OCI-LY1 (cell line): Measurements from ENCODE around the gene CPLX1.
"Not testable (repeated sequence)": the region's sequence is repeated elsewhere in the genome, so short reads cannot be mapped to it uniquely, and the experiment has no call there.

Experiments
- H2AFZ ChIP-seq: fragments of 200-600 bp; sonication (generic), shearing (Covaris generic); 2 replicates; pipeline ENCODE4 v1.6.0; 2014; ENCODE audit warnings: antibody characterized with exemption, mild to moderate bottlenecking, low read length
- H3F3A ChIP-seq: fragments of 200-600 bp; sonication (generic), shearing (Covaris generic); 2 replicates; pipeline ENCODE4 v1.6.0; 2014; ENCODE audit warnings: mild to moderate bottlenecking, antibody characterized with exemption, low read length, moderate library complexity; ENCODE audit not compliant: insufficient read depth
- H3K27ac ChIP-seq: fragments of 200-600 bp; sonication (generic); 2 replicates; pipeline ENCODE4 v1.5.1; 2014; ENCODE audit warnings: low read length, mixed run types, mild to moderate bottlenecking, low read depth; ENCODE audit not compliant: poor library complexity, severe bottlenecking
- H3K27me3 ChIP-seq: fragments of 200-600 bp; sonication (generic); 2 replicates; pipeline ENCODE4 v1.6.0; 2014; ENCODE audit warnings: antibody characterized with exemption, mild to moderate bottlenecking, low read length, moderate library complexity; ENCODE audit not compliant: insufficient read depth
- H3K36me3 ChIP-seq: fragments of 200-600 bp; sonication (generic); 2 replicates; pipeline ENCODE4 v1.6.1; 2014; ENCODE audit warnings: mild to moderate bottlenecking, antibody characterized with exemption, low read length, moderate library complexity, mixed read lengths; ENCODE audit not compliant: insufficient read depth
- H3K4me1 ChIP-seq: fragments of 200-600 bp; sonication (generic); 2 replicates; pipeline ENCODE4 v1.5.1; 2014; ENCODE audit warnings: mild to moderate bottlenecking, low read length, moderate library complexity; ENCODE audit not compliant: insufficient read depth, severe bottlenecking
- H3K4me2 ChIP-seq: fragments of 200-600 bp; sonication (generic), shearing (Covaris generic); 2 replicates; pipeline ENCODE4 v1.6.1; 2014; ENCODE audit warnings: low read length
- H3K4me3 ChIP-seq: fragments of 200-600 bp; sonication (generic); 2 replicates; pipeline ENCODE4 v1.5.1; 2014; ENCODE audit warnings: low read length, low read depth, mild to moderate bottlenecking, mixed read lengths; ENCODE audit not compliant: poor library complexity, severe bottlenecking
- H3K79me2 ChIP-seq: fragments of 200-600 bp; shearing (Covaris generic); 2 replicates; pipeline ENCODE4 v1.6.1; 2016; ENCODE audit warnings: mixed run types, low read length, mixed read lengths; ENCODE audit not compliant: insufficient read depth
- H3K9ac ChIP-seq: fragments of 200-600 bp; sonication (generic), shearing (Covaris generic); 2 replicates; pipeline ENCODE4 v1.6.1; 2014; ENCODE audit warnings: mild to moderate bottlenecking, low read length, mixed read lengths
- H3K9me2 ChIP-seq: fragments of 200-600 bp; sonication (generic), shearing (Covaris generic); 2 replicates; pipeline ENCODE4 v1.6.1; 2014; ENCODE audit warnings: low read depth, mild to moderate bottlenecking, low read length, mixed read lengths
- H3K9me3 ChIP-seq: fragments of 200-600 bp; shearing (Covaris generic); 2 replicates; pipeline ENCODE4 v1.6.1; 2014; ENCODE audit warnings: low read length, mixed read lengths
- H4K20me1 ChIP-seq: fragments of 200-600 bp; sonication (generic), shearing (Covaris generic); 2 replicates; pipeline ENCODE4 v1.6.0; 2016; ENCODE audit warnings: mild to moderate bottlenecking, low read length; ENCODE audit not compliant: insufficient read depth
- EZH2 ChIP-seq: fragments of 200-600 bp; sonication (generic), shearing (Covaris generic); IDR thresholded peaks from 2 replicates; pipeline ENCODE4 v1.8.0; 2017; ENCODE audit warnings: borderline replicate concordance, mixed run types, mild to moderate bottlenecking, antibody characterized with exemption, low read length, moderate library complexity, mixed read lengths
- TF ChIP-seq, protein P1 (sequence below): fragments of 200-600 bp; sonication (generic), shearing (Covaris generic); IDR thresholded peaks from 2 replicates; pipeline ENCODE4 v1.5.1; 2017; ENCODE audit warnings: mild to moderate bottlenecking, antibody characterized with exemption, low read length, moderate library complexity, mixed read lengths

The CPLX1 gene

DNA sequence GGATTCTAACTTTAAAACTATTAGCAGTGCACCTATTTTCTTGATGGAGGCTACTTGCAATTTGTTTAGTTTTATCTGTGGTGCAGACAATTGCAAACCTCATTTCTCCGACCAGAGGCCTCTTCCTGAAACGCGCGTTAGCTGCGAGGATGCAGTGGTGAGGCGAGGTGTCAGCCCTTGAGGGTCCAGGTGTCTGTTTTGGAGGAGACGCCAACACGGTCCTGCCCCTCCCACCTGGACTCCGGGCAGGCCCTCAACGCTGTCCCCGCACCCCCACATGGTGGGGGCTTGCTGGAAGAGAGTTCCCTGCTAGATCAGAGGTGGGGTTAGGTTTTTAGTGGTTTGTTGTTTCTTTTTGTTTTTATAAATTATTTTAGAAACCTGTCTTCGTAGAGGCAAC is 85.9 kb downstream of the CPLX1 start:
- no peak overlapping the region for H3K4me2 ChIP-seq
- H2AFZ ChIP-seq, result no peak overlapping the region
- TF ChIP-seq EZH2, result no peak
- TF ChIP-seq, protein P1, sequence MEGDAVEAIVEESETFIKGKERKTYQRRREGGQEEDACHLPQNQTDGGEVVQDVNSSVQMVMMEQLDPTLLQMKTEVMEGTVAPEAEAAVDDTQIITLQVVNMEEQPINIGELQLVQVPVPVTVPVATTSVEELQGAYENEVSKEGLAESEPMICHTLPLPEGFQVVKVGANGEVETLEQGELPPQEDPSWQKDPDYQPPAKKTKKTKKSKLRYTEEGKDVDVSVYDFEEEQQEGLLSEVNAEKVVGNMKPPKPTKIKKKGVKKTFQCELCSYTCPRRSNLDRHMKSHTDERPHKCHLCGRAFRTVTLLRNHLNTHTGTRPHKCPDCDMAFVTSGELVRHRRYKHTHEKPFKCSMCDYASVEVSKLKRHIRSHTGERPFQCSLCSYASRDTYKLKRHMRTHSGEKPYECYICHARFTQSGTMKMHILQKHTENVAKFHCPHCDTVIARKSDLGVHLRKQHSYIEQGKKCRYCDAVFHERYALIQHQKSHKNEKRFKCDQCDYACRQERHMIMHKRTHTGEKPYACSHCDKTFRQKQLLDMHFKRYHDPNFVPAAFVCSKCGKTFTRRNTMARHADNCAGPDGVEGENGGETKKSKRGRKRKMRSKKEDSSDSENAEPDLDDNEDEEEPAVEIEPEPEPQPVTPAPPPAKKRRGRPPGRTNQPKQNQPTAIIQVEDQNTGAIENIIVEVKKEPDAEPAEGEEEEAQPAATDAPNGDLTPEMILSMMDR, result no peak
- H3K36me3 ChIP-seq, result peaks cover 17% of the 10 kb centered on the region
- no peak overlapping the region for H3K27ac ChIP-seq
- H3K9me2 ChIP-seq, result no peaks in the 10 kb centered on the region
- H3K9me3 ChIP-seq, result no peaks in the 10 kb centered on the region
- no peaks in the 10 kb centered on the region for H3K27me3 ChIP-seq
- no peaks in the 10 kb centered on the region for H4K20me1 ChIP-seq
- H3K4me1 ChIP-seq, result no peaks in the 10 kb centered on the region
- no peaks in the 10 kb centered on the region for H3K79me2 ChIP-seq
- H3K9ac ChIP-seq, result no peak overlapping the region
- no peak overlapping the region for H3K4me3 ChIP-seq
- no peaks in the 10 kb centered on the region for H3F3A ChIP-seq

DNA sequence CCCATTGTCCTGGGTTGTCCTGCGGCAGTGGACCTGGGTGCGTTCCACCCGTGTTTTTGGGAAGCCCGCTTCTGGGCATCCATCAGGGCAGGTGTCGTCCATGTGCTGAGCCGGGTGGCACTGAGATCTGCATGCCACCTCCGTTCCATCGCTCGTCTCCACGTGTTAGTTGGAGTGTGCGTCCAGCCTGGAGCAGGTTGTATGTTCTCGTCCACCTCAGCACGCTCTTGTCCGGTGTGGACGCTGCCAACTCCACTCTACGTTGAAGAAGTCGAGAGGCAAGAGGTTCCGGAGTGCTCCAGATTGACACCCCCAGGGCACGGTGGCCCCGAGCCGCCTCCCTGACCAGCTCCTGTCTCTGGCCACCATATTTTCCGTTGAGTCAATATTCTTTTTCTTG is 86.4 kb downstream of the CPLX1 start:
- H3K4me2 ChIP-seq, result no peak overlapping the region
- no peak overlapping the region for H3K9ac ChIP-seq
- no peaks in the 10 kb centered on the region for H4K20me1 ChIP-seq
- H2AFZ ChIP-seq, result no peak overlapping the region
- H3F3A ChIP-seq, result no peaks in the 10 kb centered on the region
- TF ChIP-seq, protein P1, result no peak
- no peak for TF ChIP-seq EZH2
- no peaks in the 10 kb centered on the region for H3K9me2 ChIP-seq
- H3K4me1 ChIP-seq, result no peaks in the 10 kb centered on the region
- no peaks in the 10 kb centered on the region for H3K79me2 ChIP-seq
- no peak overlapping the region for H3K4me3 ChIP-seq
- peaks cover 21% of the 10 kb centered on the region for H3K36me3 ChIP-seq
- no peak overlapping the region for H3K27ac ChIP-seq
- no peaks in the 10 kb centered on the region for H3K27me3 ChIP-seq
- H3K9me3 ChIP-seq, result no peaks in the 10 kb centered on the region

DNA sequence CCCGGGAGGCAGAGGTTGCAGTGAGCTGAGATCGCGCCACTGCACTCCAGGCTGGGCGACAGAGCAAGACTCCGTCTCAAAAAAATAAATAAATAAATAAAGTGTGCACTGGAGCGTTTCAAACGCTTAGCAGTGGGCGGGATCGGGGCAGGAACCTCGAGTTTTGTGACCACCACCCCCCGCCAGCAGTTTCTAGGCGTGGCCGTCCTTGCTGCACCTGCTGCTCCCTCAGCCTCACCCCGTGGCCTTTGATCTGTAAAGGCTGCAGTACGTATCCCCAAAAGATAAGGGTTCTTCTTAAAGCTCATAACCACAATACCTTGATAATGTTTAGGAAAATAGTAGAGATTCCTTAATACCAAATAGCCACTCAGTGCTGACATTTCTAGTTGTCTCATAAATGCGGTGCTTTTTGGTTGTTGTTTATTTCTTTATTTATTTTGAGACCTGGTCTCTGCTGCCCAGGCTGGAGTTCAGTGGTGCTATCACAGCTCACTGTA is 87.1 kb downstream of the CPLX1 start:
- Histone ChIP-seq H3F3A (no peaks in the 10 kb centered on the region), H3K4me2 (no peak overlapping the region), H3K9me3 (no peaks in the 10 kb centered on the region), H3K36me3 (peaks cover 28% of the 10 kb centered on the region), H3K27me3 (no peaks in the 10 kb centered on the region), H3K4me1 (no peaks in the 10 kb centered on the region), H3K9me2 (no peaks in the 10 kb centered on the region), H3K79me2 (no peaks in the 10 kb centered on the region), H3K4me3 (no peak overlapping the region), H2AFZ (no peak overlapping the region), H4K20me1 (no peaks in the 10 kb centered on the region), H3K27ac (no peak overlapping the region), H3K9ac (no peak overlapping the region)
- TF ChIP-seq, protein P1, result no peak
- TF ChIP-seq EZH2, result no peak

DNA sequence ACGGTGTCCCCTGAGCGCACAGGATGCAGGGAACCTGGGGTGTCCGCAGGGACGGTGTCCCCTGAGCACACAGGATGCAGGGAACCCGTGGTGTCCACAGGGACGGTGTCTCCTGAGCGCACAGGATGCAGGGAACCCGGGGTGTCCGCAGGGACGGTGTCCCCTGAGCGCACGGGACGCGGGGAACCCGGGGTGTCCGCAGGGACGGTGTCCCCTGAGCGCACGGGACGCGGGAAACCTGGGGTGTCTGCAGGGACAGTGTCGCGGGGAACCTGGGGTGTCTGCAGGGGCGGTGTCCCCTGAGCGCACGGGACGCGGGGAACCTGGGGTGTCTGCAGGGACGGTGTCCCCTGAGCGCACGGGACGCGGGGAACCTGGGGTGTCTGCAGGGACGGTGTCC is 89.4 kb downstream of the CPLX1 start:
- not testable (repeated sequence) for H4K20me1 ChIP-seq, H3K4me3 ChIP-seq, H3K27ac ChIP-seq, H3K9ac ChIP-seq, H3F3A ChIP-seq, H3K4me2 ChIP-seq, H3K79me2 ChIP-seq, H3K9me2 ChIP-seq, H3K9me3 ChIP-seq, H3K27me3 ChIP-seq, H3K4me1 ChIP-seq, H2AFZ ChIP-seq
- H3K36me3 ChIP-seq, result peaks cover 41% of the 10 kb centered on the region
